HepG2 (cell line): ENCODE measurements around the gene NCBP2. TPM values are rescaled to one million over a fixed set of nuclear protein-coding genes. Genes with fewer than 3 reads are reported as not detected.

Experiments used
- ATAC-seq: fragments of 200-7000 bp; cut with Tn5 transposase; 3 replicates; pipeline ENCODE4 v1.9.1; 2020; ENCODE audit warnings: mild to moderate bottlenecking, moderate library complexity
- BruUV-seq: library from RNA; stranded (reverse); fragments of 400-500 nt; replicated peaks from 2 replicates; lab custom pipeline; 2021; lab: Mats Ljungman, UMichigan
- CTCF ChIA-PET: fragments of 300-600 bp; formaldehyde crosslinking; extraction: SDS; loops from one replicate; lab custom pipeline; 2021; ENCODE audit warnings: low total read pairs, inconsistent platforms, low intra/inter-chr PET ratio; lab: Yijun Ruan, JAX
- POLR2A ChIA-PET: fragments of 350-600 bp; sonication (Branson Sonifier 250); formaldehyde crosslinking; loops from one replicate; lab custom pipeline; 2020; ENCODE audit warnings: antibody characterized with exemption, inconsistent platforms; lab: Yijun Ruan, JAX
- DNase-seq: peaks from one replicate; pipeline ENCODE4 v3.0.0-alpha.2; 2015; ENCODE audit warnings: low spot score
- FAIRE-seq: peaks from 3 replicates; lab custom pipeline; 2011; peaks lifted over from hg19 to GRCh38; lab: Jason Lieb, UNC
- H2AFZ ChIP-seq: one replicate; pipeline ENCODE4 v1.6.1; 2011; ENCODE audit warnings: low read length, inconsistent platforms
- H3K27ac ChIP-seq: fragments of 300-600 bp; 3 replicates; pipeline ENCODE4 v1.8.0; 2011; ENCODE audit warnings: mixed run types, mild to moderate bottlenecking, mixed read lengths, low read length, inconsistent platforms; ENCODE audit not compliant: insufficient read depth; ENCODE audit errors: extremely low read length
- H3K27me3 ChIP-seq, 2 experiments: fragments of 200-600 bp in 1 of 2; 2 replicates in 1 of 2; 3 replicates in 1 of 2; pipeline versions ENCODE4 v1.6.0 to v1.8.0; 2011; ENCODE audit warnings: low read length in 2 of 2, mild to moderate bottlenecking in 2 of 2, moderate library complexity in 2 of 2, inconsistent platforms in 1 of 2; ENCODE audit not compliant: insufficient read depth in 2 of 2, control insufficient read depth in 1 of 2
- H3K36me3 ChIP-seq, 2 experiments: fragments of 200-600 bp in 1 of 2; replicated peaks in 1 of 2; 2 replicates in 1 of 2; 3 replicates in 1 of 2; pipeline versions ENCODE4 v1.5.1 to v1.8.0; 2011; ENCODE audit warnings: low read length in 2 of 2, inconsistent platforms in 1 of 2; ENCODE audit not compliant: insufficient read depth in 2 of 2, control insufficient read depth in 1 of 2
- H3K4me1 ChIP-seq: 2 replicates; pipeline ENCODE4 v1.5.1; 2012; ENCODE audit warnings: low read length, inconsistent platforms; ENCODE audit not compliant: insufficient read depth
- H3K4me2 ChIP-seq: 2 replicates; pipeline ENCODE4 v1.6.0; 2011; ENCODE audit warnings: low read depth, low read length, inconsistent platforms
- H3K4me3 ChIP-seq, 3 experiments: fragments of 200-600 bp in 1 of 3; sonication (generic), shearing (Covaris generic) in 1 of 3; replicated peaks in 1 of 3; 2 replicates each; pipeline ENCODE4 v1.5.1; 2011 to 2016; ENCODE audit warnings: low read length in 3 of 3, inconsistent platforms in 2 of 3, low read depth in 2 of 3, mild to moderate bottlenecking in 2 of 3, control low read depth in 1 of 3, mixed read lengths in 1 of 3; ENCODE audit not compliant: insufficient read depth in 1 of 3
- H3K79me2 ChIP-seq: one replicate; pipeline ENCODE4 v1.6.1; 2011; ENCODE audit warnings: low read length, inconsistent platforms; ENCODE audit not compliant: insufficient read depth
- H3K9ac ChIP-seq: 2 replicates; pipeline ENCODE4 v1.6.0; 2011; ENCODE audit warnings: mild to moderate bottlenecking, low read depth, low read length, inconsistent platforms; ENCODE audit not compliant: insufficient read depth
- H3K9me3 ChIP-seq: 2 replicates; pipeline ENCODE4 v1.5.1; 2012; ENCODE audit warnings: mild to moderate bottlenecking, low read length
- H4K20me1 ChIP-seq: 2 replicates; pipeline ENCODE4 v1.6.0; 2011; ENCODE audit warnings: inconsistent platforms, mild to moderate bottlenecking, low read length, moderate library complexity; ENCODE audit not compliant: insufficient read depth
- FOXO1 ChIP-seq: sonication (generic); formaldehyde crosslinking; IDR thresholded peaks from 2 replicates; pipeline ENCODE4 v1.4.0; 2020; ENCODE audit warnings: missing genetic modification reagents
- HMG20A ChIP-seq: IDR thresholded peaks from 2 replicates; pipeline ENCODE4 v1.6.1; 2016; ENCODE audit warnings: borderline replicate concordance
- MXD1 ChIP-seq: sonication (generic); formaldehyde crosslinking; IDR thresholded peaks from 2 replicates; pipeline ENCODE4 v1.4.0; 2020; ENCODE audit warnings: mild to moderate bottlenecking, missing genetic modification reagents
- SOX6 ChIP-seq, 2 experiments: fragments of 450-650 bp in 1 of 2; sonication (generic) in 1 of 2; formaldehyde crosslinking in 1 of 2; IDR thresholded peaks; 2 replicates each; pipeline versions ENCODE4 v1.4.0 to v1.6.1; 2017 to 2020; ENCODE audit warnings: antibody characterized with exemption in 1 of 2, mild to moderate bottlenecking in 1 of 2, missing genetic modification reagents in 1 of 2
- ZBTB14 ChIP-seq: sonication (generic); formaldehyde crosslinking; IDR thresholded peaks from 2 replicates; pipeline ENCODE4 v1.4.0; 2020; ENCODE audit warnings: missing genetic modification reagents
- ZBTB38 ChIP-seq: sonication (generic); formaldehyde crosslinking; IDR thresholded peaks from 2 replicates; pipeline ENCODE4 v1.5.1; 2020; ENCODE audit warnings: mild to moderate bottlenecking, missing genetic modification reagents
- ZNF687 ChIP-seq: sonication (generic); formaldehyde crosslinking; IDR thresholded peaks from 2 replicates; pipeline ENCODE4 v1.5.1; 2020; ENCODE audit warnings: mild to moderate bottlenecking, missing genetic modification reagents, moderate library complexity
- ZNF775 ChIP-seq: sonication (generic); formaldehyde crosslinking; IDR thresholded peaks from 2 replicates; pipeline ENCODE4 v1.4.0; 2020; ENCODE audit warnings: missing genetic modification reagents, mild to moderate bottlenecking, moderate library complexity, borderline replicate concordance
- WGBS: methylation state at CpG from one replicate; pipeline ENCODE4 v1.1.6; 2017; ENCODE audit warnings: low lambda C conversion rate; 5-methylcytosine and 5-hydroxymethylcytosine counted together
- in situ Hi-C: cut with HindIII; loops from 2 replicates; pipeline ENCODE4 v1.10.0; 2017; ENCODE audit warnings: low pct_unique_long_range_greater_than_20kb; ENCODE audit not compliant: extremely low pct_ligation_motif_present
- intact Hi-C: fragments of 100-400 bp; cut with micrococcal nuclease; formaldehyde crosslinking; loops from one replicate; pipeline ENCODE4 v1.10.0; 2022; ENCODE audit not compliant: unreplicated experiment
- polyA plus RNA-seq, 8 experiments: library from polyadenylated mRNA; depleted of rRNA in 3 of 8; stranded (reverse) in 7 of 8; unstranded in 1 of 8; fragments of >200 nt; fragmentation: Illumina TruSeq in 4 of 8; extraction: Trizol in 4 of 8; gene quantifications; 2 replicates each; pipeline versions ENCODE4 v1.2.1 to v1.2.3, GENCODE V29; 2011 to 2016; ENCODE audit warnings: low read depth in 4 of 8, missing spikeins in 1 of 8, mixed read lengths in 1 of 8; ENCODE audit not compliant: insufficient read depth in 1 of 8
- total RNA-seq, 5 experiments: library from RNA; depleted of rRNA; stranded (reverse); fragments of >200 nt; fragmentation: Illumina TruSeq; extraction: Trizol; gene quantifications; 2 replicates each; pipeline ENCODE4 v1.2.3, GENCODE V29; 2016; ENCODE audit warnings: low read depth in 1 of 5
- TF ChIP-seq, protein P1 (sequence below): sonication (generic); formaldehyde crosslinking; IDR thresholded peaks from 2 replicates; pipeline ENCODE4 v1.4.0; 2020; ENCODE audit warnings: missing genetic modification reagents, borderline replicate concordance

NCBP2 gene
- total and polyA plus RNA-seq, 2 of the 13 experiments (the other 11 are each of a cell fraction or from before 2014, with no cell fraction given), result 58.7 to 95.5 TPM

DNA sequence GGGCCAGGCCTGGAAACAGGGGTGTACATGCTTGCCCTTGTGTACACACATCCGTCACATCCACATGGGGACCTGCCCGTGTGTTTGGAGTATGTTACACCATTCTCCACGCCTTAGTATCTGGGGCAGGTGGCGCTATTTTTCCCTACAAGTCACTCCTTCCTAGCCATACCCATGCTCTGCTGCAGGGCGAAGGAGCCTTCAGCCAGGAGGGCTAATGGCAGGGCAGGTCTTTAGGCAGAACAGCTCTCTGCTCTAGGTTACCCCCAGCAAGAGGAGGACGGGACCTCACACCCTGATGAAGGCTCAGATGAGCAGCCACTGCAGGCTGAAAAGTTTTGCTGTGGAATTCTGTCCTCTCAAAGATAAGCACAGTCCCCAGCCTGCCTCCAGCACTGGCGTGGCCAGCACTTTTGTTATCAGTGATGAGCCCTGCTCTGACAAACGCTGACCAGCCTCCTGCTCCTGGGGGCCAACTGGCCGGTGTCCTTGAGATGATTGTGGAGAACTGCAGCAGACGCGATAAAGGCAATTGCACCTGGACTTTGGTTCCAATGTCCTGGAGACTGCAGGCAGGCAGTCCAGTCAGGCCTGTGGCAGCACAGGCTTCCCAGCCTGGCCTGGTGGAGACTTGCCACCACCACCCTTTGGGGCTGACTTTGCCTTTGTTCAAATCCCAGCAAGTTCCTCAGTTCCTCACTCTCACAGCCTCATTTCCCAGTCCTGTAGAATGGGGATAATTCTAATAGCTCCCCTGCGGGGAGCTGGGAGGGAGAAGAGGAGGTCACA, 46.1 kb upstream of the NCBP2 start (continued):
- TF ChIP-seq, protein P1, sequence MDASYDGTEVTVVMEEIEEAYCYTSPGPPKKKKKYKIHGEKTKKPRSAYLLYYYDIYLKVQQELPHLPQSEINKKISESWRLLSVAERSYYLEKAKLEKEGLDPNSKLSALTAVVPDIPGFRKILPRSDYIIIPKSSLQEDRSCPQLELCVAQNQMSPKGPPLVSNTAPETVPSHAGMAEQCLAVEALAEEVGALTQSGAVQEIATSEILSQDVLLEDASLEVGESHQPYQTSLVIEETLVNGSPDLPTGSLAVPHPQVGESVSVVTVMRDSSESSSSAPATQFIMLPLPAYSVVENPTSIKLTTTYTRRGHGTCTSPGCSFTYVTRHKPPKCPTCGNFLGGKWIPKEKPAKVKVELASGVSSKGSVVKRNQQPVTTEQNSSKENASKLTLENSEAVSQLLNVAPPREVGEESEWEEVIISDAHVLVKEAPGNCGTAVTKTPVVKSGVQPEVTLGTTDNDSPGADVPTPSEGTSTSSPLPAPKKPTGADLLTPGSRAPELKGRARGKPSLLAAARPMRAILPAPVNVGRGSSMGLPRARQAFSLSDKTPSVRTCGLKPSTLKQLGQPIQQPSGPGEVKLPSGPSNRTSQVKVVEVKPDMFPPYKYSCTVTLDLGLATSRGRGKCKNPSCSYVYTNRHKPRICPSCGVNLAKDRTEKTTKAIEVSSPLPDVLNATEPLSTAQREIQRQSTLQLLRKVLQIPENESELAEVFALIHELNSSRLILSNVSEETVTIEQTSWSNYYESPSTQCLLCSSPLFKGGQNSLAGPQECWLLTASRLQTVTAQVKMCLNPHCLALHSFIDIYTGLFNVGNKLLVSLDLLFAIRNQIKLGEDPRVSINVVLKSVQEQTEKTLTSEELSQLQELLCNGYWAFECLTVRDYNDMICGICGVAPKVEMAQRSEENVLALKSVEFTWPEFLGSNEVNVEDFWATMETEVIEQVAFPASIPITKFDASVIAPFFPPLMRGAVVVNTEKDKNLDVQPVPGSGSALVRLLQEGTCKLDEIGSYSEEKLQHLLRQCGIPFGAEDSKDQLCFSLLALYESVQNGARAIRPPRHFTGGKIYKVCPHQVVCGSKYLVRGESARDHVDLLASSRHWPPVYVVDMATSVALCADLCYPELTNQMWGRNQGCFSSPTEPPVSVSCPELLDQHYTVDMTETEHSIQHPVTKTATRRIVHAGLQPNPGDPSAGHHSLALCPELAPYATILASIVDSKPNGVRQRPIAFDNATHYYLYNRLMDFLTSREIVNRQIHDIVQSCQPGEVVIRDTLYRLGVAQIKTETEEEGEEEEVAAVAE, result no peak; the same call in 1 of the 2 replicates
- peak; percentile 40; the same call in 1 of the 2 replicates for TF ChIP-seq HMG20A
- TF ChIP-seq FOXO1 (CRISPR knock-in tag), result peak; percentile 52; the same call in 1 of the 2 replicates

- CTCF ChIA-PET, result no interaction called here
- BruUV-seq, result no TSS peak
- H3K27me3 ChIP-seq, result no peaks in the 10 kb centered on the region
- H2AFZ ChIP-seq, result no peak overlapping the region
- in situ Hi-C loops (loop anchor here (25.0 kb wide), 1 partner anchor 525 kb away; no protein-coding TSS in a partner anchor), intact Hi-C loops (no loop called here)
- no peak overlapping the region for H3K27ac ChIP-seq
- POLR2A ChIA-PET, result no interaction called here
- no peaks in the 10 kb centered on the region for H3K79me2 ChIP-seq
- FAIRE-seq (no peak), DNase-seq (no peak), ATAC-seq (no peak)
- peak overlapping the region in 1 of 3 experiments; percentile 50; a peak in 1 of 6 replicates for H3K4me3 ChIP-seq
- no peak overlapping the region for H3K9ac ChIP-seq
- H4K20me1 ChIP-seq, result no peaks in the 10 kb centered on the region
- H3K4me1 ChIP-seq, result peaks cover 74% of the 10 kb centered on the region
- peak overlapping the region; percentile 87 for H3K4me2 ChIP-seq
- H3K36me3 ChIP-seq, result no peaks in the 10 kb centered on the region
- peaks cover 10% of the 10 kb centered on the region; the same call in 1 of the 2 replicates for H3K9me3 ChIP-seq
- 77% methylated on average over 8 of the region's 10 CpGs for WGBS
- TF ChIP-seq ZNF775 (CRISPR knock-in tag) (no peak), MXD1 (CRISPR knock-in tag) (0 out of 2 replicates have a peak, but pooled peaks have one; percentile 19), ZBTB14 (CRISPR knock-in tag) (no peak), ZBTB38 (0 out of 2 replicates have a peak, but pooled peaks have one; percentile 35), ZNF687 (peak; percentile 40; the same call in 1 of the 2 replicates), SOX6 (IDR thresholded peaks at IDR 0.05) (no peak), SOX6 (CRISPR knock-in tag; IDR thresholded peaks at IDR 0.05) (0 out of 2 replicates have a peak, but pooled peaks have one; percentile 9)
Observed at GRCh38 chr3:196987022-196987421, 44.7 kb upstream of the NCBP2 start.
